ENCODE measurements around the gene VPS11. TPM values are rescaled to one million over a fixed set of nuclear protein-coding genes. Genes with fewer than 3 reads are reported as not detected.

Gene VPS11
- total RNA-seq, 1 donor from 2014 or later: 23.4 TPM

- H3K27ac ChIP-seq: peak overlapping the region; percentile 85 to 90
- no peaks in the 10 kb centered on the region for H3K27me3 ChIP-seq
- DNase-seq (ENCODE audit: low spot score in 2 of 2): no peak
- H3K36me3 ChIP-seq: peaks cover 11 to 22% of the 10 kb centered on the region in 2 donors
- H3K9me3 ChIP-seq: no peaks in the 10 kb centered on the region
- intact Hi-C loops (cut with DNase I): loop anchor here (1.0 to 10.0 kb wide), 4 partner anchors 17 to 511 kb away; partner anchors contain the start of genes ARCN1, HINFP and HYOU1
- TF ChIP-seq, protein P1, sequence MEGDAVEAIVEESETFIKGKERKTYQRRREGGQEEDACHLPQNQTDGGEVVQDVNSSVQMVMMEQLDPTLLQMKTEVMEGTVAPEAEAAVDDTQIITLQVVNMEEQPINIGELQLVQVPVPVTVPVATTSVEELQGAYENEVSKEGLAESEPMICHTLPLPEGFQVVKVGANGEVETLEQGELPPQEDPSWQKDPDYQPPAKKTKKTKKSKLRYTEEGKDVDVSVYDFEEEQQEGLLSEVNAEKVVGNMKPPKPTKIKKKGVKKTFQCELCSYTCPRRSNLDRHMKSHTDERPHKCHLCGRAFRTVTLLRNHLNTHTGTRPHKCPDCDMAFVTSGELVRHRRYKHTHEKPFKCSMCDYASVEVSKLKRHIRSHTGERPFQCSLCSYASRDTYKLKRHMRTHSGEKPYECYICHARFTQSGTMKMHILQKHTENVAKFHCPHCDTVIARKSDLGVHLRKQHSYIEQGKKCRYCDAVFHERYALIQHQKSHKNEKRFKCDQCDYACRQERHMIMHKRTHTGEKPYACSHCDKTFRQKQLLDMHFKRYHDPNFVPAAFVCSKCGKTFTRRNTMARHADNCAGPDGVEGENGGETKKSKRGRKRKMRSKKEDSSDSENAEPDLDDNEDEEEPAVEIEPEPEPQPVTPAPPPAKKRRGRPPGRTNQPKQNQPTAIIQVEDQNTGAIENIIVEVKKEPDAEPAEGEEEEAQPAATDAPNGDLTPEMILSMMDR (IDR thresholded peaks at IDR 0.05): no peak
- H3K4me3 ChIP-seq: peak overlapping the region; percentile 77 to 92
- peaks cover 3 to 11% of the 10 kb centered on the region in 2 donors for H3K4me1 ChIP-seq
Measured at GRCh38 chr11:119085437-119085847, 17.8 kb downstream of the VPS11 start.

DNA sequence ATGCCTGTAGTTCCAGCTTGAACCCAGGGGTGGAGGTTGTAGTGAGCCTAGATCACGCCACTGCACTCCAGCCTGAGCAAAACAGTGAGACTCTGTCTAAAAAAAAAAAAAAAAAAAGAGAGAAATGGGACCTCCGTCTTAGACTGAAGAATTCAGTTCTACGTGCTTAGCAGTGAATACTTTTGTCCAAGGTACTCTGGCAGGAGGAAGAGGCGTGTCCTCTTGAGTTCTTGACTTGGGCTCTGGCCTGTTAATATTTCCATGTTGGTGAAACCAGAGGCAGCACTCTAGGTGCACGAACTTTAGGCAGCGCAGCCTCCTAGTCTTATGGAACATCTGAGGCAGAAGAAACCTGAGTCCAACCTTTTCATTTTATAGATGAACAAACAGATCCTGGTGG lies 19.5 kb downstream of the VPS11 start:
- Histone ChIP-seq H3K36me3 (peaks cover 0 to 6% of the 10 kb centered on the region in 2 donors), H3K9me3 (no peaks in the 10 kb centered on the region), H3K27ac (no peak overlapping the region), H3K4me1 (peaks cover 3 to 13% of the 10 kb centered on the region in 2 donors), H3K27me3 (no peaks in the 10 kb centered on the region), H3K4me3 (no peak overlapping the region)
- intact Hi-C loops (cut with DNase I): loop anchor here (10.0 kb wide), 1 partner anchor 512 kb away; the partner anchor contains the start of gene ARCN1
- TF ChIP-seq, protein P1 (IDR thresholded peaks at IDR 0.05): no peak
- DNase-seq (ENCODE audit: low spot score in 2 of 2): no peak

GRCh38 chr11:119087747-119088241 lies 20.2 kb downstream of the VPS11 start:
- Histone ChIP-seq H3K4me1 (peaks cover 8 to 19% of the 10 kb centered on the region in 2 donors), H3K4me3 (no peak overlapping the region), H3K36me3 (no peaks in the 10 kb centered on the region), H3K27ac (no peak overlapping the region), H3K9me3 (no peaks in the 10 kb centered on the region), H3K27me3 (no peaks in the 10 kb centered on the region)
- DNase-seq (ENCODE audit: low spot score in 2 of 2): no peak
- intact Hi-C loops (cut with DNase I): loop anchor here (10.0 kb wide), 1 partner anchor 513 kb away; the partner anchor contains the start of gene ARCN1
- TF ChIP-seq, protein P1 (IDR thresholded peaks at IDR 0.05): no peak

- Histone ChIP-seq H3K4me3 (no peak overlapping the region), H3K4me1 (peaks cover 13 to 25% of the 10 kb centered on the region in 2 donors), H3K9me3 (no peaks in the 10 kb centered on the region), H3K27me3 (no peaks in the 10 kb centered on the region), H3K36me3 (no peaks in the 10 kb centered on the region), H3K27ac (no peak overlapping the region)
- DNase-seq (ENCODE audit: low spot score in 2 of 2): no peak
- TF ChIP-seq, protein P1 (IDR thresholded peaks at IDR 0.05): no peak
- intact Hi-C loops (cut with DNase I): loop anchor here (10.0 kb wide), 1 partner anchor 514 kb away; the partner anchor contains the start of gene ARCN1
Measured at GRCh38 chr11:119088406-119088805, 20.8 kb downstream of the VPS11 start.

GRCh38 chr11:119089319-119089718 lies 21.7 kb downstream of the VPS11 start:
- intact Hi-C loops (cut with DNase I): loop anchor here (10.0 kb wide), 1 partner anchor 515 kb away; the partner anchor contains the start of gene ARCN1
- H3K4me3 ChIP-seq: no peak overlapping the region
- TF ChIP-seq, protein P1 (IDR thresholded peaks at IDR 0.05): no peak

More at GRCh38 chr11:119089319-119089718, 21.7 kb downstream of the VPS11 start:
- H3K36me3 ChIP-seq: no peaks in the 10 kb centered on the region
- DNase-seq (ENCODE audit: low spot score in 2 of 2): no peak
- no peak overlapping the region for H3K27ac ChIP-seq
- peaks cover 18 to 30% of the 10 kb centered on the region in 2 donors for H3K4me1 ChIP-seq
- no peaks in the 10 kb centered on the region for H3K9me3 ChIP-seq
- no peaks in the 10 kb centered on the region for H3K27me3 ChIP-seq
